Caco-2 (cell line): Measurements from ENCODE around the gene TMEM234. TPM values are rescaled to one million over a fixed set of nuclear protein-coding genes. Genes with fewer than 3 reads are reported as not detected.

Experiments used
- BruUV-seq: library from RNA; stranded (reverse); fragments of 400-500 nt; replicated peaks from 2 replicates; lab custom pipeline; 2021; lab: Mats Ljungman, UMichigan
- CTCF ChIA-PET: fragments of 300-600 bp; sonication (Branson Sonifier 250); formaldehyde crosslinking; loops from one replicate; lab custom pipeline; 2022; ENCODE audit warnings: antibody characterized with exemption; lab: Charles Lee
- POLR2A ChIA-PET: fragments of 300-600 bp; sonication (Branson Sonifier 250); formaldehyde crosslinking; loops from one replicate; lab custom pipeline; 2022; ENCODE audit warnings: antibody characterized with exemption; lab: Charles Lee
- DNase-seq, 2 experiments: peaks; one replicate each; pipeline versions ENCODE4 v3.0.0 to v3.0.0-alpha.2; 2020 to 2022
- H3K27me3 ChIP-seq: replicated peaks from 2 replicates; pipeline ENCODE4 v1.6.0; 2011; ENCODE audit warnings: low read length; ENCODE audit not compliant: control insufficient read depth, insufficient read depth
- H3K36me3 ChIP-seq: 2 replicates; pipeline ENCODE4 v1.5.1; 2011; ENCODE audit warnings: low read length; ENCODE audit not compliant: control insufficient read depth, insufficient read depth
- H3K4me1 ChIP-seq: fragments of 250-450 bp; sonication (Bioruptor Pico); 2 replicates; pipeline ENCODE4 v1.5.1; 2020; ENCODE audit warnings: mild to moderate bottlenecking
- H3K4me3 ChIP-seq: 2 replicates; pipeline ENCODE4 v1.5.1; 2011; ENCODE audit warnings: low read depth, mild to moderate bottlenecking, control low read depth, low read length
- H3K9me3 ChIP-seq: fragments of 250-450 bp; sonication (Bioruptor Pico); 2 replicates; pipeline ENCODE4 v1.5.1; 2020; ENCODE audit warnings: mild to moderate bottlenecking, moderate library complexity
- H3K27ac Mint-ChIP-seq: one replicate; pipeline ENCODE4 v1.8.0; 2022; ENCODE audit warnings: mixed read lengths; ENCODE audit not compliant: unreplicated experiment
- H3K27me3 Mint-ChIP-seq: one replicate; pipeline ENCODE4 v1.8.0; 2022; ENCODE audit warnings: mixed read lengths; ENCODE audit not compliant: insufficient read depth, unreplicated experiment
- H3K36me3 Mint-ChIP-seq: one replicate; pipeline ENCODE4 v1.8.0; 2022; ENCODE audit warnings: mild to moderate bottlenecking, mixed read lengths; ENCODE audit not compliant: insufficient read depth, unreplicated experiment
- H3K4me1 Mint-ChIP-seq: one replicate; pipeline ENCODE4 v1.8.0; 2022; ENCODE audit warnings: low read depth, mixed read lengths; ENCODE audit not compliant: unreplicated experiment
- H3K4me3 Mint-ChIP-seq: one replicate; pipeline ENCODE4 v1.8.0; 2022; ENCODE audit warnings: mild to moderate bottlenecking, moderate library complexity, mixed read lengths; ENCODE audit not compliant: unreplicated experiment
- H3K9me3 Mint-ChIP-seq: one replicate; pipeline ENCODE4 v1.8.0; 2022; ENCODE audit warnings: mixed read lengths; ENCODE audit not compliant: unreplicated experiment
- intact Hi-C: fragments of 100-400 bp; cut with micrococcal nuclease; formaldehyde crosslinking; loops from one replicate; pipeline ENCODE4 v1.10.0; 2022; ENCODE audit not compliant: unreplicated experiment
- total RNA-seq: library from RNA; stranded (reverse); gene quantifications from 2 replicates; pipeline ENCODE4 v1.2.3, GENCODE V29; 2022
- TF ChIP-seq, protein P1 (sequence below), 2 experiments: fragments of 200-600 bp in 1 of 2; IDR thresholded peaks; 1 replicate in 1 of 2; 2 replicates in 1 of 2; pipeline versions ENCODE4 v1.5.1 to v1.8.0; 2011 to 2022; ENCODE audit warnings: antibody characterized with exemption in 1 of 2, control low read depth in 1 of 2, inconsistent platforms in 1 of 2, low read depth in 1 of 2, low read length in 1 of 2, mild to moderate bottlenecking in 1 of 2, moderate library complexity in 1 of 2; ENCODE audit not compliant: insufficient read depth in 1 of 2, severe bottlenecking in 1 of 2, unreplicated experiment in 1 of 2

The TMEM234 gene
- total RNA-seq, 1 experiment from 2014 or later, result 11.5 TPM

DNA sequence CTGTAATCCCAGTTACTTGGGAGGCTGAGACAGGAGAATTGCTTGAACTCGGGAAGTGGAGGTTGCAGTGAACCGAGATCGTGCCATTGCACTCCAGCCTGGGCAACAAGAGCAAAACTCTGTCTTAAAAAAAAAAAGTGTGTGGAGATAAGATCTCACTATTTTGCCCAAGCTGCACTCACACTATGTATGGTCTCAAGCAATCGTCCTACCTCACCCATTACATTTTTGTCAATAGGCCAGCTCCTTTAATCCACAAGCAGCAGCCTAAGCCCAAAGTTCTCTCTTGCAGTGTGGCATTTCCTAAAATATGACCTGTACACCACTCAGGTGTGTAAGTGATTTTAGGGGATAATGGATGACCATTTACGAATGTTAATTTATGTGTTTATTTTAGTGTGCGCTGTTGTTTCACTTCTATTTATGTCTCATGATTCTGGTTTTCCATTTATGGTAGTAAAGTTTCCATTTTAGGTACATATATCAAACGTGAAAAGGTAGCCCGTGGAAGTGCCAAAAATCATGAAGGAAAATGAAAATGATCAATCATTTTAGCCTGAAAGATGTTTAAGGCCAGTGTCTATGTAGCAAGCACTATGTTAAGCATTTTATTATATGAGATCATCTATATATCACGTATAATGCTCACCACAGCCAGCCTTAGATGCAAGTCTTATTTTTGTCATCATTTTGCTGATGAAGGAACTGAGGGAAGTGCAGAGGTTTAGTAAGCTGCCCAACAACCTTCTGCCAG is 34.5 kb upstream of the TMEM234 start:
- Mint-ChIP-seq H3K36me3 (no peaks in the 10 kb centered on the region), H3K9me3 (no peaks in the 10 kb centered on the region), H3K27ac (no peak overlapping the region), H3K27me3 (no peaks in the 10 kb centered on the region), H3K4me3 (no peak overlapping the region), H3K4me1 (no peaks in the 10 kb centered on the region)
- intact Hi-C loops, result no loop called here
- ChIA-PET CTCF (no interaction called here), POLR2A (no interaction called here)
- no peaks in the 10 kb centered on the region for H3K4me1 ChIP-seq
- H3K4me3 ChIP-seq, result no peak overlapping the region
- no peaks in the 10 kb centered on the region for H3K9me3 ChIP-seq
- TF ChIP-seq, protein P1, sequence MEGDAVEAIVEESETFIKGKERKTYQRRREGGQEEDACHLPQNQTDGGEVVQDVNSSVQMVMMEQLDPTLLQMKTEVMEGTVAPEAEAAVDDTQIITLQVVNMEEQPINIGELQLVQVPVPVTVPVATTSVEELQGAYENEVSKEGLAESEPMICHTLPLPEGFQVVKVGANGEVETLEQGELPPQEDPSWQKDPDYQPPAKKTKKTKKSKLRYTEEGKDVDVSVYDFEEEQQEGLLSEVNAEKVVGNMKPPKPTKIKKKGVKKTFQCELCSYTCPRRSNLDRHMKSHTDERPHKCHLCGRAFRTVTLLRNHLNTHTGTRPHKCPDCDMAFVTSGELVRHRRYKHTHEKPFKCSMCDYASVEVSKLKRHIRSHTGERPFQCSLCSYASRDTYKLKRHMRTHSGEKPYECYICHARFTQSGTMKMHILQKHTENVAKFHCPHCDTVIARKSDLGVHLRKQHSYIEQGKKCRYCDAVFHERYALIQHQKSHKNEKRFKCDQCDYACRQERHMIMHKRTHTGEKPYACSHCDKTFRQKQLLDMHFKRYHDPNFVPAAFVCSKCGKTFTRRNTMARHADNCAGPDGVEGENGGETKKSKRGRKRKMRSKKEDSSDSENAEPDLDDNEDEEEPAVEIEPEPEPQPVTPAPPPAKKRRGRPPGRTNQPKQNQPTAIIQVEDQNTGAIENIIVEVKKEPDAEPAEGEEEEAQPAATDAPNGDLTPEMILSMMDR (IDR thresholded peaks at IDR 0.05; ENCODE audit: insufficient read depth in 1 of 2, low read depth in 1 of 2, low read length in 1 of 2, severe bottlenecking in 1 of 2, unreplicated experiment in 1 of 2), result no peak
- DNase-seq, result no peak
- no peaks in the 10 kb centered on the region for H3K36me3 ChIP-seq
- no TSS peak for BruUV-seq
- no peaks in the 10 kb centered on the region for H3K27me3 ChIP-seq

DNA sequence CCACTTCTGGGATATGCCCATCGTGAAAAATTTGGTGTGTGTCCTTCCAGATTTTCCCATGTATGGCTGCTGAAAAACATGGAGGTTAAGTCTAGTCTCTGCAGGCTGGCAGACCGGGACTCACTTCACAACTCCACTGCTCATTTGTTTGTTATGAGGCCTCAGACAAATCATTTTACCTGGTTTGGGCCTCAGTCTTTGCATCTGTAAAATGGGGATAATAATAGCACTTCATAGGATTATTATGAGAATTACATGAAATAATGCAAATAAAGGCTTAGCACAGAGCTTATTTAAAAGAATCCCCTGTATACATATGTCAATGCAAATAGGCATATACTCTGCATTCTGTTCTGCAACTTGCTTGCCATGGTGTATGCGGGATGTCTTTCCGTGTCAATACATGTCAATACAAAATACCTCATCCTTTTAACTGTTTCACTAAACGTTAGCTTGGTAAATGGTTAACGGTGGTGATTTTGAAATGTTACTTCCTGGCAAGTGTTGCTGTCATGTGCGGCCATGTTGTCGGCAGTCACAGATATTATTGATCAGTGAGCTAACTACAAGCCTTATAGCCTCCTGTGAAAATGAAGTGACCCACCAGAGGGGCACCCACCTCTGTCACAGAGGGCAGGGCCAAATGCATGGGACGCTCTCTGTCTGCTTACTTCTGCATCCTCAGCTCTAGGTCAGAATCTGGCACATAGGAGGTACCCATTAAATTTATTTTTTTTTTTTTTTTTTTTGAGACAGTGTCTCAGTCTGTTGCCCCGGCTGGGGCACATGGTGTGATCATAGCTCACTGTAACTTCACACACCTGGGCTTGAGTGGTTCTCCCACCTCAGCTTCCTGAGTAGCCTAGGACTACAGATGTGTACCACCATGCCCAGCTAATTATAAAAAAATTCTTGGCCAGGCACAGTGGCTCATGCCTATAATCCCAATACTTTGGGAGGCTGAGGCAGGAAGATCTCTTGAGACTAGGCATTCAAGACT is 33.2 kb upstream of the TMEM234 start:
- Histone ChIP-seq H3K9me3 (no peaks in the 10 kb centered on the region), H3K36me3 (no peaks in the 10 kb centered on the region), H3K27me3 (no peaks in the 10 kb centered on the region), H3K4me1 (no peaks in the 10 kb centered on the region), H3K4me3 (no peak overlapping the region)
- ChIA-PET CTCF (no interaction called here), POLR2A (no interaction called here)
- TF ChIP-seq, protein P1 (IDR thresholded peaks at IDR 0.05; ENCODE audit: insufficient read depth in 1 of 2, low read depth in 1 of 2, low read length in 1 of 2, severe bottlenecking in 1 of 2, unreplicated experiment in 1 of 2), result no peak
- Mint-ChIP-seq H3K4me3 (no peak overlapping the region), H3K9me3 (no peaks in the 10 kb centered on the region), H3K36me3 (no peaks in the 10 kb centered on the region), H3K27me3 (no peaks in the 10 kb centered on the region), H3K27ac (no peak overlapping the region), H3K4me1 (no peaks in the 10 kb centered on the region)
- no TSS peak for BruUV-seq
- DNase-seq, result no peak
- intact Hi-C loops, result no loop called here
